Adrenal gland (tissue), 5 donors: Measurements from ENCODE around the gene LMBR1L.

Experiments
- CTCF ChIP-seq, 6 experiments: fragments of 450-650 bp in 4 of 6; fragments of 200-600 bp in 2 of 6; sonication (generic) in 1 of 6; IDR thresholded peaks; 1 replicate in 5 of 6; 2 replicates in 1 of 6; pipeline versions ENCODE4 v1.5.1 to v1.8.0; 2016 to 2021; ENCODE audit warnings: antibody characterized with exemption in 6 of 6, mild to moderate bottlenecking in 2 of 6, moderate library complexity in 1 of 6
- POLR2A ChIP-seq, 2 donors: fragments of 450-650 bp; IDR thresholded peaks; one replicate each; pipeline ENCODE4 v1.6.1; 2017; ENCODE audit warnings: antibody characterized with exemption in 2 of 2, mild to moderate bottlenecking in 2 of 2, moderate library complexity in 1 of 2
- donor health status: DM: no; HTN: no; CAD: no.

- TF ChIP-seq POLR2A (IDR thresholded peaks at IDR 0.05) (no peak), CTCF (IDR thresholded peaks at IDR 0.05) (no peak)
Measured at GRCh38 chr12:49061157-49061650, 49.4 kb downstream of the LMBR1L start.
